BE2C (cell line): ENCODE data around the gene MYCBP2.

Experiments
- DNase-seq: peaks from one replicate; pipeline ENCODE4 v3.0.0-alpha.2; 2020
- H3K27me3 ChIP-seq: fragments of 250-450 bp; sonication (Bioruptor Pico); 2 replicates; pipeline ENCODE4 v1.5.1; 2020; ENCODE audit warnings: mild to moderate bottlenecking
- H3K36me3 ChIP-seq: fragments of 250-450 bp; sonication (Bioruptor Pico); 2 replicates; pipeline ENCODE4 v1.5.1; 2020; ENCODE audit warnings: mild to moderate bottlenecking
- H3K4me1 ChIP-seq: fragments of 250-450 bp; sonication (Bioruptor Pico); 2 replicates; pipeline ENCODE4 v1.5.1; 2020
- H3K4me3 ChIP-seq: 2 replicates; pipeline ENCODE4 v1.5.1; 2011; ENCODE audit warnings: low read depth, low read length
- H3K9me3 ChIP-seq: fragments of 250-450 bp; sonication (Bioruptor Pico); 2 replicates; pipeline ENCODE4 v1.5.1; 2020
- CTCF ChIP-seq: IDR thresholded peaks from 2 replicates; pipeline ENCODE4 v1.5.1; 2012; ENCODE audit warnings: mild to moderate bottlenecking, low read depth, low read length

The MYCBP2 gene

GRCh38 chr13:77055158-77055557 lies 271.7 kb downstream of the MYCBP2 start:
- no peak overlapping the region for H3K4me3 ChIP-seq
- no peaks in the 10 kb centered on the region; the same call in 1 of the 2 replicates for H3K9me3 ChIP-seq
- H3K27me3 ChIP-seq = no peaks in the 10 kb centered on the region
- DNase-seq = no peak
- peaks cover 5% of the 10 kb centered on the region; the same call in 1 of the 2 replicates for H3K4me1 ChIP-seq
- H3K36me3 ChIP-seq = peaks cover 73% of the 10 kb centered on the region
- TF ChIP-seq CTCF = no peak

- no peak for DNase-seq
- TF ChIP-seq CTCF = no peak
- H3K27me3 ChIP-seq = no peaks in the 10 kb centered on the region
- no peaks in the 10 kb centered on the region; the same call in 1 of the 2 replicates for H3K9me3 ChIP-seq
- H3K4me1 ChIP-seq = peaks cover 5% of the 10 kb centered on the region; the same call in 1 of the 2 replicates
- H3K4me3 ChIP-seq = no peak overlapping the region
- peaks cover 85% of the 10 kb centered on the region for H3K36me3 ChIP-seq
Observed at GRCh38 chr13:77053192-77053591, 273.7 kb downstream of the MYCBP2 start.

- TF ChIP-seq CTCF = no peak
- DNase-seq = no peak
- peaks cover 5% of the 10 kb centered on the region; the same call in 1 of the 2 replicates for H3K4me1 ChIP-seq
- H3K4me3 ChIP-seq = no peak overlapping the region
- no peaks in the 10 kb centered on the region for H3K27me3 ChIP-seq
- H3K9me3 ChIP-seq = no peaks in the 10 kb centered on the region
- H3K36me3 ChIP-seq = peaks cover 53% of the 10 kb centered on the region
Observed at GRCh38 chr13:77048681-77049080, 278.2 kb downstream of the MYCBP2 start.

GRCh38 chr13:77047649-77048343 lies 279.1 kb downstream of the MYCBP2 start:
- Histone ChIP-seq H3K4me1 (peaks cover 5% of the 10 kb centered on the region; the same call in 1 of the 2 replicates), H3K27me3 (no peaks in the 10 kb centered on the region), H3K9me3 (no peaks in the 10 kb centered on the region), H3K4me3 (no peak overlapping the region), H3K36me3 (peaks cover 44% of the 10 kb centered on the region)
- TF ChIP-seq CTCF = no peak
- DNase-seq = no peak

- Histone ChIP-seq H3K36me3 (peaks cover 11% of the 10 kb centered on the region), H3K4me3 (no peak overlapping the region), H3K4me1 (no peaks in the 10 kb centered on the region), H3K27me3 (no peaks in the 10 kb centered on the region), H3K9me3 (no peaks in the 10 kb centered on the region)
- TF ChIP-seq CTCF = no peak
- DNase-seq = no peak
Observed at GRCh38 chr13:77042566-77043177, 284.2 kb downstream of the MYCBP2 start.

GRCh38 chr13:77040835-77041234 lies 286.1 kb downstream of the MYCBP2 start:
- Histone ChIP-seq H3K9me3 (no peaks in the 10 kb centered on the region), H3K4me1 (no peaks in the 10 kb centered on the region), H3K4me3 (no peak overlapping the region), H3K27me3 (no peaks in the 10 kb centered on the region), H3K36me3 (peaks cover 8% of the 10 kb centered on the region)
- TF ChIP-seq CTCF = no peak
- no peak for DNase-seq
